Measurements from ENCODE around the gene UTS2R.
"Not testable (repeated sequence)": the region's sequence is repeated elsewhere in the genome, so short reads cannot be mapped to it uniquely, and the experiment has no call there.

The UTS2R gene

GRCh38 chr17:82375359-82376041 is 3.9 kb downstream of the UTS2R start:
- no peak for DNase-seq (ENCODE audit: low read depth)

- DNase-seq (ENCODE audit: low read depth) = no peak
Observed at GRCh38 chr17:82376042-82376730, 4.6 kb downstream of the UTS2R start.

GRCh38 chr17:82377294-82377693 is 5.7 kb downstream of the UTS2R start:
- DNase-seq (ENCODE audit: low read depth) = not testable (repeated sequence)

GRCh38 chr17:82377924-82378740 is 6.6 kb downstream of the UTS2R start:
- DNase-seq (ENCODE audit: low read depth) = no peak

- no peak for DNase-seq (ENCODE audit: low read depth)
Observed at GRCh38 chr17:82378741-82379021, 7.1 kb downstream of the UTS2R start.

GRCh38 chr17:82380860-82381702 is 9.5 kb downstream of the UTS2R start:
- DNase-seq (ENCODE audit: low read depth) = peak; percentile 15

- not testable (repeated sequence) for DNase-seq (ENCODE audit: low read depth)
Observed at GRCh38 chr17:82381703-82382009, 10.1 kb downstream of the UTS2R start.

GRCh38 chr17:82382220-82382932 is 10.8 kb downstream of the UTS2R start:
- not testable (repeated sequence) for DNase-seq (ENCODE audit: low read depth)

GRCh38 chr17:82382933-82383255 is 11.3 kb downstream of the UTS2R start:
- DNase-seq (ENCODE audit: low read depth) = no peak

- DNase-seq (ENCODE audit: low read depth) = no peak
Observed at GRCh38 chr17:82383411-82383810, 11.8 kb downstream of the UTS2R start.

GRCh38 chr17:82384051-82384729 is 12.6 kb downstream of the UTS2R start:
- DNase-seq (ENCODE audit: low read depth) = no peak

- peak; percentile 18 for DNase-seq (ENCODE audit: low read depth)
Observed at GRCh38 chr17:82384730-82385481, 13.3 kb downstream of the UTS2R start.

- DNase-seq (ENCODE audit: low read depth) = no peak
Observed at GRCh38 chr17:82385559-82386254, 14.1 kb downstream of the UTS2R start.

- no peak for DNase-seq (ENCODE audit: low read depth)
Observed at GRCh38 chr17:82386255-82386831, 14.8 kb downstream of the UTS2R start.

- no peak for DNase-seq (ENCODE audit: low read depth)
Observed at GRCh38 chr17:82386881-82387704, 15.5 kb downstream of the UTS2R start.

GRCh38 chr17:82387705-82388106 is 16.1 kb downstream of the UTS2R start:
- DNase-seq (ENCODE audit: low read depth) = no peak

GRCh38 chr17:82388223-82388921 is 16.8 kb downstream of the UTS2R start:
- no peak for DNase-seq (ENCODE audit: low read depth)

- DNase-seq (ENCODE audit: low read depth) = no peak
Observed at GRCh38 chr17:82388922-82389283, 17.3 kb downstream of the UTS2R start.

All from iris pigment epithelial cell (primary cell).